IPS-15b (cell line): ENCODE results near the gene HMG20B.

Source experiments
- H3K27me3 ChIP-seq: one replicate; pipeline ENCODE4 v1.6.1; 2013; ENCODE audit warnings: low read length; ENCODE audit not compliant: control insufficient read depth, insufficient read depth
- H3K36me3 ChIP-seq: one replicate; pipeline ENCODE4 v1.6.1; 2013; ENCODE audit warnings: low read length; ENCODE audit not compliant: control insufficient read depth, insufficient read depth
- H3K4me1 ChIP-seq: one replicate; pipeline ENCODE4 v1.6.1; 2013; ENCODE audit warnings: mild to moderate bottlenecking, low read length; ENCODE audit not compliant: control insufficient read depth, insufficient read depth
- H3K4me3 ChIP-seq: one replicate; pipeline ENCODE4 v1.5.1; 2013; ENCODE audit warnings: low read depth, low read length
- H3K9ac ChIP-seq: one replicate; pipeline ENCODE4 v1.6.1; 2013; ENCODE audit warnings: low read depth, mild to moderate bottlenecking, low read length
- H3K9me3 ChIP-seq: one replicate; pipeline ENCODE4 v1.6.1; 2013; ENCODE audit warnings: mild to moderate bottlenecking, low read length; ENCODE audit not compliant: control insufficient read depth, insufficient read depth

HMG20B gene

DNA sequence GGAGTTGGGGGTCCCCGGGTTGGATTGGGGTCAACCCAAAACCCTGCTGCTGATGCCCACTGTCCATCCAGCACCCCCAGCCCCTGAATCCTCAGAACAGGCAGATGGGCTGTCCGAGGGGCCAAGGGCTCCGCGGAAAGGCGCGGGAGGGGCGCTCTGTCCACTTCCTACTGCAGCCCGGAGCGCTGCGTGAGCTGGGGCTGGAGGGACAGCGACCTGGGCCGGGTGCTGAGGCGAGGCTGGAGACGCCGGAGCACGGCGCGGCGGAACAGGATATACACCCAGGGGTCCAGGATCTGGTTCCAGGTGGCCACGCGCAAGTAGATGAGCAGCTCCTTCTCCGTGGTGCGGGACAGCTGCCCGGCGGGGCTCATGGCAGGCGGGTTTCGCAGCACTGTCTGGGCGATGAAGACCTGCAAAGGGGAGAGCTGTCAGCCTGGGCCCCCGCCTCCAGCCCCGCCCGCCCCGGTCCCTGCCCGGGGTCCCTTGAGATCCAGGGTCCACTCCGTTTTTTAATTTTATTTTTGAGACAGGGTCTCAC, 22.8 kb downstream of the HMG20B start:
- H3K4me1 ChIP-seq, result no peaks in the 10 kb centered on the region
- H3K9me3 ChIP-seq, result peaks cover 3% of the 10 kb centered on the region
- H3K9ac ChIP-seq, result no peak overlapping the region
- H3K4me3 ChIP-seq, result no peak overlapping the region
- H3K36me3 ChIP-seq, result no peaks in the 10 kb centered on the region
- H3K27me3 ChIP-seq, result peaks cover 2% of the 10 kb centered on the region

GRCh38 chr19:3599776-3600187, 27.0 kb downstream of the HMG20B start:
- Histone ChIP-seq H3K4me3 (no peak overlapping the region), H3K36me3 (no peaks in the 10 kb centered on the region), H3K9ac (no peak overlapping the region), H3K4me1 (no peaks in the 10 kb centered on the region), H3K27me3 (no peaks in the 10 kb centered on the region), H3K9me3 (no peaks in the 10 kb centered on the region)

DNA sequence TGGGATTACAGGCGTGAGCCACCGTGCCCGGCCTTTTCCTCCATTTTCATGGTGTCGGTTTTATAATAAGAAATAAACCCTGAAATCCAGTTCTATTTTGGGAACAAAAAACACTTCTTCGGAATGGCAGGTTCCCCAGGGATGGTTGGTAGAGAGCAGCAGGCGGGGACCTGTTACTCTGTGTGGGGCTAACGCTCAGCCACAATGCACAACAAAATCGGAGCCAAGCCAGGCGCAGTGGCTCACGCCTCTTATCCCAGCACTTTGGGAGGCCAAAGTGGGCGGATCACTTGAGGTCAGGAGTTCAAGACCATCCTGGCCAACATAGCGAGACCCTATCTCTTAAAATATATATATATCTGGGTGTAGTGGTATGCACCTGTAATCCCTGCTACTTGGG, 28.3 kb downstream of the HMG20B start:
- no peaks in the 10 kb centered on the region for H3K36me3 ChIP-seq
- H3K4me1 ChIP-seq, result no peaks in the 10 kb centered on the region
- no peak overlapping the region for H3K9ac ChIP-seq
- no peak overlapping the region for H3K4me3 ChIP-seq
- no peaks in the 10 kb centered on the region for H3K9me3 ChIP-seq
- H3K27me3 ChIP-seq, result peaks cover 9% of the 10 kb centered on the region

DNA sequence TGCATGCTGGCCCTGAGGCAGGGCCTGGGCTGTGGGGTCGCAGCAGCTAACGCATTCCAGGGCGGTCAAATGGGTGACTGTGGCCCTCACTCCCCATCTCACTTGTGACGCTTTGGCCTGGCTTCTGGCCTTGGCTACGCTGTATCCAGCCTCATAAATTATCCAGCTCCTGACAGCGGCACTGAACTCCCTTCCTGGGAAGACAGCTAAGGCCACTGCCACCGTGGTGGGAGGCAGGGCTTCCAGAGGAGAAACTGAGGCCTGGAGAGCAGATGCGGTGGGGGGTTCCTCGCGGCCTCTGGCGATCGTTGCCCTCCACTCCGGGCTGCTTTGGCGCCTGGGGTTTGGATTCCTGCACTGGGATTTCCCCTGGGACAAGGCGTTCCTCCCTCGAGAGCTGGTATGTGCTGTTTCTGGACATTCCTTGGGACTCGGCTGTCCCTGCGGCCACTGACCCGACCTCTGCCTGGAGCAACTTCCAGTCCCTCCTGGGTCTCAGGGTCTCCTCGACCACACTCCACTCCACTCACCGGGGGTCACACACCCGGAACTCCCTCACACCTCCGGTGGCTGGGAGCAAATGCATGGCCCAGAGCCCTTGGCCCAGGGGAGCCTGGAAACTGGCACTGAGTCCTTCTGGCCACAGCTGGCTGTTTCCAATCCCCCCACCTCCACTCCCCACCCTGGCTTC, 30.5 kb downstream of the HMG20B start:
- peaks cover 9% of the 10 kb centered on the region for H3K27me3 ChIP-seq
- H3K9ac ChIP-seq, result no peak overlapping the region
- no peaks in the 10 kb centered on the region for H3K36me3 ChIP-seq
- H3K4me1 ChIP-seq, result peaks cover 3% of the 10 kb centered on the region
- no peak overlapping the region for H3K4me3 ChIP-seq
- H3K9me3 ChIP-seq, result no peaks in the 10 kb centered on the region

DNA sequence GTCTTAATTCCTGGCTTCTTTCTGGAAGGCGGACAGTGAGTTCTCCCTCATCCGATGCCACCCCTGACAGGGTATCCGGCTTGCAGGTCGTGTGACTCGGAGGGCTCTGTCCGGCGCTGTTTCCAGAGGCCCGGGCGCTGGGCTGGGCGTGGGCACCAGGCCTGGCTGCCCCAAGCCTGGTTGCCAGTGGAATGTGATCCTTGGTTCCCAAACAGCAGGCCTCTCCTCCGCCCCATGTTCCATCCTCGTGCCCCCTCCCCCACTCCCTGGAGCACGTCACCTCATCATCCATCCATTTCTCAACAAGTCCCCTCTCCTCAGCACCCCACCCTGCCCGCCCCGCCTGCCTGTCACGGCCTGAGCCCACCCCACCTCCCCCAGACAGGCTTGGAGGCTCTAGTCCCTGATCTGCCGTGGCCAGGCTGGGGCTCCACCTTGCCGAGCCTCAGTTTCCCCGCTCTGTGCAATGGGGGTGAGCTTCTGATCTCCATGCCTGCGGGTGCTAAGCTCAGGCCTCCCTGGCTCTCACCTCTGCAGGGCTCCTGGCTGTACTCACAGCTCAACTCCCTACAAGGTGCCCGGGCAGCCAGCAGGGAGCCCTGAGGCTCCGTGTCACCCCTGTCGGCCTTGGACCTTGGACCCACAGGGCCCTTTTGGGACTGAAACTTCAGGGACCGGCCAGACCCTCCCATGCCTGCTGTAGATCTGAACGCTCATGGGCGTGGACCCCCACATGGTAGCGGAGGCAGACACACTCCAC, 31.7 kb downstream of the HMG20B start:
- Histone ChIP-seq H3K4me1 (peaks cover 3% of the 10 kb centered on the region), H3K9ac (no peak overlapping the region), H3K27me3 (peaks cover 9% of the 10 kb centered on the region)

GRCh38 chr19:3604987-3605343, 32.2 kb downstream of the HMG20B start:
- peaks cover 1% of the 10 kb centered on the region for H3K36me3 ChIP-seq
- H3K27me3 ChIP-seq, result peaks cover 9% of the 10 kb centered on the region
- no peak overlapping the region for H3K9ac ChIP-seq
- H3K4me1 ChIP-seq, result peaks cover 3% of the 10 kb centered on the region
- H3K4me3 ChIP-seq, result no peak overlapping the region
- no peaks in the 10 kb centered on the region for H3K9me3 ChIP-seq

More for the DNA sequence above, 31.7 kb downstream of the HMG20B start:
- Histone ChIP-seq H3K4me3 (no peak overlapping the region), H3K9me3 (no peaks in the 10 kb centered on the region), H3K36me3 (no peaks in the 10 kb centered on the region)

GRCh38 chr19:3605361-3605760, 32.6 kb downstream of the HMG20B start:
- H3K27me3 ChIP-seq, result peaks cover 9% of the 10 kb centered on the region
- H3K4me1 ChIP-seq, result peaks cover 3% of the 10 kb centered on the region
- peak overlapping the region; percentile 1 for H3K4me3 ChIP-seq

DNA sequence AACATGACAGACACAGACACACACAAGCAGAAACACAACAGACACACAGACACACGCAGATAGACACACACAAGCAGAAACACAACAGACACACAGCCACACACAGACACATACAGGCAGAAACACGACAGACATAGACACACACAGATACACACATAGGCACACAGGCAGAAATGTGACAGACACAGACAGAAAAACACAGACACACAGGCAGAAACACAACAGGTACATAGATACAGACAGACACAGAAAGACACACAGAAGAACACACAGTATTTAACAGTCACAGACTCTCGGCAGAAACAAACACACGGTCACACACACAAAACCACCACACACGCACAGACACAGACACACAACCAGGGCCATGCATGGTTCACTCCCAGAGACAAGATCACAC, 33.0 kb downstream of the HMG20B start:
- Histone ChIP-seq H3K9ac (no peak overlapping the region), H3K4me1 (peaks cover 3% of the 10 kb centered on the region), H3K27me3 (peaks cover 9% of the 10 kb centered on the region), H3K9me3 (no peaks in the 10 kb centered on the region), H3K36me3 (peaks cover 5% of the 10 kb centered on the region), H3K4me3 (peak overlapping the region; percentile 66)

More at GRCh38 chr19:3605361-3605760, 32.6 kb downstream of the HMG20B start:
- Histone ChIP-seq H3K36me3 (peaks cover 5% of the 10 kb centered on the region), H3K9me3 (no peaks in the 10 kb centered on the region), H3K9ac (no peak overlapping the region)

- Histone ChIP-seq H3K4me1 (peaks cover 3% of the 10 kb centered on the region), H3K4me3 (peak overlapping the region; percentile 66), H3K36me3 (peaks cover 10% of the 10 kb centered on the region), H3K9ac (no peak overlapping the region), H3K9me3 (no peaks in the 10 kb centered on the region), H3K27me3 (peaks cover 9% of the 10 kb centered on the region)
Observed at GRCh38 chr19:3606174-3606689, 33.5 kb downstream of the HMG20B start.

- peak within 1 kb of the TSS; percentile 66 for H3K4me3 ChIP-seq
- peak within 1 kb of the TSS; percentile 54 for H3K9ac ChIP-seq
- H3K4me1 ChIP-seq, result peaks cover 3% of the 10 kb centered on the region
Observed at GRCh38 chr19:3606690-3607289, 34.0 kb downstream of the HMG20B start, which contains the start of gene TBXA2R. TBXA2R (minus strand) TSS chr19:3606875; CDS start chr19:3600634, 6,241 bp downstream.

GRCh38 chr19:3607303-3608078, 34.7 kb downstream of the HMG20B start:
- peak overlapping the region; percentile 54 for H3K9ac ChIP-seq

More at GRCh38 chr19:3606690-3607289, 34.0 kb downstream of the HMG20B start, which contains the start of gene TBXA2R:
- H3K27me3 ChIP-seq, result peaks cover 9% of the 10 kb centered on the region
- peaks cover 15% of the 10 kb centered on the region for H3K36me3 ChIP-seq
- no peaks in the 10 kb centered on the region for H3K9me3 ChIP-seq

More at GRCh38 chr19:3607303-3608078, 34.7 kb downstream of the HMG20B start:
- peaks cover 20% of the 10 kb centered on the region for H3K36me3 ChIP-seq
- H3K4me3 ChIP-seq, result peak overlapping the region; percentile 66
- peaks cover 3% of the 10 kb centered on the region for H3K4me1 ChIP-seq
- H3K9me3 ChIP-seq, result no peaks in the 10 kb centered on the region
- H3K27me3 ChIP-seq, result peaks cover 9% of the 10 kb centered on the region
